IPS-20b (cell line): ENCODE results near the gene CD164.
"Not testable (repeated sequence)": the region's sequence is repeated elsewhere in the genome, so short reads cannot be mapped to it uniquely, and the experiment has no call there.

Source experiments
- H3K27ac ChIP-seq: one replicate; pipeline ENCODE4 v1.5.1; 2013; ENCODE audit warnings: low read length
- H3K27me3 ChIP-seq: 2 replicates; pipeline ENCODE4 v1.6.1; 2013; ENCODE audit warnings: mild to moderate bottlenecking, low read length, inconsistent platforms; ENCODE audit not compliant: insufficient read depth
- H3K36me3 ChIP-seq: 2 replicates; pipeline ENCODE4 v1.6.1; 2013; ENCODE audit warnings: low read depth, mild to moderate bottlenecking, inconsistent platforms, low read length, moderate library complexity; ENCODE audit not compliant: insufficient read depth
- H3K4me1 ChIP-seq: 2 replicates; pipeline ENCODE4 v1.6.1; 2013; ENCODE audit warnings: mild to moderate bottlenecking, control low read depth, inconsistent platforms, low read length, moderate library complexity; ENCODE audit not compliant: insufficient read depth
- H3K4me3 ChIP-seq: 2 replicates; pipeline ENCODE4 v1.5.1; 2013; ENCODE audit warnings: mild to moderate bottlenecking, low read length, inconsistent platforms
- H3K9ac ChIP-seq: 2 replicates; pipeline ENCODE4 v1.6.1; 2013; ENCODE audit warnings: low read depth, mild to moderate bottlenecking, inconsistent platforms, low read length, moderate library complexity
- H3K9me3 ChIP-seq: 2 replicates; pipeline ENCODE4 v1.6.1; 2013; ENCODE audit warnings: mild to moderate bottlenecking, low read depth, low read length, inconsistent platforms; ENCODE audit not compliant: insufficient read depth

Gene CD164

DNA sequence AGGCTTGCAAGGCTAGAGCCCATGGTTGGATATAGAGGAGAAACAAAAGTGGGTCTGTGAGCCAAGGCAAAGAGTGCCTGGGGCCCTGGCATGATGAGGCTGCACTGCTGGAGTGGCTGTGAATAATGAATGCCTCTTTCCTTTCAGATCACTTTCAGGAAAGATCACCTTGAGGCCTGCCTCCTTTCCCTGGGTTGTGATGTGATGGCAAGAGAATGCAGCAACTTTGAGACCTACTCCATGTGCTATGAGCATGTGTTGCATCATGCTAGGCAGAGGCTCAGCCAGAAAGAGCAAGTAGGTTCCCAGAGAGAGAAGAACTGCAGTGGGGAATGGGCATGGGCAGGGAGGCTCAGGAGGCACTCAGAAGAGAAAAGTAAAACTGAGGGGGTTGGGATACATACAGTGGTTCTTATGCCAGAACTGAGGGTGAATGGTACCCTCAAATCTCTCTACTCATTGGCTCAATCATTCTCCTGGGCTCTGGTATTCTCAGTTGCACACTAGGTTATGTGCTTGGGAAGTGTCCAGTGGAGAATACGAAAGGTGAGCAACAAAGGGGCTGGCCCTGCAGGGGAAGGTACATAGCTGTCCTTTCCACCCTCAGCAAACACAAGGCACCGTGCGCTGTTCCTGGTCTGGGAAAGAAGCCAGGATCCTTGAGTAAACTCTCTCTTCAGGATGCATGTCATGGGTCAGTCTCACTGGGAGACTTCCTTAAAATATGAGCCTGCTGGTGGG lies 45.9 kb downstream of the CD164 start:
- Histone ChIP-seq H3K4me3 (no peak overlapping the region), H3K36me3 (no peaks in the 10 kb centered on the region), H3K9me3 (no peaks in the 10 kb centered on the region), H3K4me1 (no peaks in the 10 kb centered on the region), H3K27me3 (no peaks in the 10 kb centered on the region), H3K9ac (no peak overlapping the region), H3K27ac (no peak overlapping the region)

DNA sequence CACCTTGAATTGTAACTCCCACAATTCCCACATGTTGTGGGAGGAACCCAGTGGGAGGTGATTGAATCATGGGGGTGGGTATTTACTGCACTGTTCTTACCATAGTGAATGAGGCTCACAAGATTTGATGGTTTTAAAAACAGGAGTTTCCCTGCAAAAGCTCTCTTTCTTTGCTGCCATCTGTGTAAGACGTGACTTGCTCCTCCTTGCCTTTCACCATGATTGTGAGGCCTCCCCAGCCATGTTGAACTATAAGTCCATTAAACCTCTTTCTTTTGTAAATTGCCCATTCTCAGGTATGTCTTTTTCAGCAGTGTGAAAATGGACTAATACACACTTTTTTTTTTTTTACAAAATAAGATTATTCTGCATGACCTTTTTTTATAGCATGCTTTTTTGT lies 48.4 kb downstream of the CD164 start:
- H3K9ac ChIP-seq, H3K4me1 ChIP-seq, H3K4me3 ChIP-seq, H3K27ac ChIP-seq, H3K36me3 ChIP-seq, H3K27me3 ChIP-seq, H3K9me3 ChIP-seq: not testable (repeated sequence)

DNA sequence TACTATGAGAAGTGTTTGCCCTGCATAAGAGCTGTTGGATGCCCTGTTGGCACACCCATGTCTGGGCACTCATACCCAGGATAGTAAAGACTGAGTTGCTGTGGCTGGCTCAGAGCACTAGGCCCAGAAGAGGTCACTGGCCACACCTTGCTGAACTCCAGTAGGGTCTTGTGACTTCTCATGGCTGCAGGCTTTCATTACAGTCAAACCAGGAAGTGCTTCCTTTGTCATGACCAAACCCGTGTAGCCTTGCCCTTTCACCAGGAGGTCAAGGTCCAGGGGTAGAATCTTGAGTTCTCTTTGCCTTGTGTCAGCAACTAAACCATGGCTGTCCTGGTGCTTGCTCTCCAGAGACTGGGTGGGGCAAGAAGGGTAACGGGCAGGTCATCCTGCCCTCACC lies 49.5 kb downstream of the CD164 start:
- H3K27me3 ChIP-seq = no peaks in the 10 kb centered on the region
- H3K36me3 ChIP-seq = no peaks in the 10 kb centered on the region
- H3K9me3 ChIP-seq = no peaks in the 10 kb centered on the region

DNA sequence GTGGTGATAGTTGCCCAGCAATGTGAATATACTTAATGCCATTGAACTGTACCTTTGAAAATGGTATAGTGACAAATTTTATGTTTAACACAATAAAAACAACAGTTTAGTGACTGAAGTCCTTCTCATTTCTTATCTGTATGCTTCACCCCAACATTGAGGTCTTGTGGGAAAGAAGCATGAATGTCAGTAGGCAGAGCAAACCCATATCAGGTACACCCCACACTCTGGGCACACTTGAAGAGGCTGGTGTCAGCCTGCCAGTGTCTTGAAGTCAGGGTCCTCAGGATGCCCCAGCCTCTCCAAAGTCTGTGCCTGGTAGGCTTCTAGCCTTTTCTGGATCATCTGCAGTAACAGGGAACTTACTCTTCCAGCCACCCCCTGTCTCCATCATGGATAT lies 51.2 kb downstream of the CD164 start:
- no peaks in the 10 kb centered on the region for H3K27me3 ChIP-seq
- H3K36me3 ChIP-seq = no peaks in the 10 kb centered on the region
- H3K27ac ChIP-seq = no peak overlapping the region
- no peak overlapping the region for H3K4me3 ChIP-seq
- H3K4me1 ChIP-seq = peaks cover 3% of the 10 kb centered on the region; the same call in 1 of the 2 replicates
- no peaks in the 10 kb centered on the region for H3K9me3 ChIP-seq
- no peak overlapping the region for H3K9ac ChIP-seq

More for the DNA sequence above, 49.5 kb downstream of the CD164 start:
- Histone ChIP-seq H3K4me3 (no peak overlapping the region), H3K27ac (no peak overlapping the region), H3K9ac (no peak overlapping the region), H3K4me1 (peaks cover 3% of the 10 kb centered on the region; the same call in 1 of the 2 replicates)

DNA sequence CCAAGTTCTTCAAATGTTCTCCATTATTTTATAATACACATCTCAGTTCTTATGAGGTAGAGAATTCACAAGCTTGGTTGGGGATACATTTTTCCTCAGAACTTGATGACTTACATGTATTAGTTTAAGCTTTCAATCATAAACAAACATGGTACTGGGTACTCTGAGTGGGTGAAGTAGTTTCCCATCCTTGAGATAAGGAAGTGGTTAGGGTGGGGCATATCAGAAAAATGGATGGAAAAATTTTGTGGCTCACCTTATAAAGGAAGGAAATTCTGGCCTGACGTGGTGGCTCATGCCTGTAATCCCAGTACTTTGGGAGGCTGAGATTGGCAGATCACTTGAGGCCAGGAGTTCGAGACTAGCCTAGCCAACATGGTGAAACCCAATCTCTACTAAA lies 52.0 kb downstream of the CD164 start:
- no peak overlapping the region for H3K27ac ChIP-seq

DNA sequence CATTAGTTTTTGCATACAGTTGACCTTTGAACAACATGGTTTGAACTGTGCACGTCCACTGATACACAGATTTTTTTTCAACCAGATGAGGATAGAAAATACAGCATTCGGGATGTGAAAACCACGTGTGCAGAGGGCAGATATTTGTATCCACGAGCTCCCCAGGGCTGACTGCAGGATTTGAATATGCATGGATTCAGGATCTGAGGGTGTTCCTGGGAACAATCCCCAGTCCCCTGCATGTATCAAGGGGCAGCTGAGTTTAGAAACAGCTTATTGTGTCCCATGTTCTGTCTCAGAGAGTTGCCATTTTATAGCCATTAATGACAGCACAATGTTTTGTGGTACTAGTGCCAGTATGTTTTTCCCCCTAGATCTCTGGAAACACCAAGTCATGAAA lies 53.6 kb downstream of the CD164 start:
- peaks cover 3% of the 10 kb centered on the region; the same call in 1 of the 2 replicates for H3K4me1 ChIP-seq
- H3K4me3 ChIP-seq = no peak overlapping the region
- H3K36me3 ChIP-seq = no peaks in the 10 kb centered on the region
- no peaks in the 10 kb centered on the region for H3K27me3 ChIP-seq
- H3K27ac ChIP-seq = no peak overlapping the region
- H3K9me3 ChIP-seq = no peaks in the 10 kb centered on the region
- H3K9ac ChIP-seq = no peak overlapping the region

More for the DNA sequence above, 52.0 kb downstream of the CD164 start:
- Histone ChIP-seq H3K4me1 (peaks cover 3% of the 10 kb centered on the region; the same call in 1 of the 2 replicates), H3K27me3 (no peaks in the 10 kb centered on the region), H3K9me3 (no peaks in the 10 kb centered on the region), H3K4me3 (no peak overlapping the region), H3K9ac (no peak overlapping the region), H3K36me3 (no peaks in the 10 kb centered on the region)

DNA sequence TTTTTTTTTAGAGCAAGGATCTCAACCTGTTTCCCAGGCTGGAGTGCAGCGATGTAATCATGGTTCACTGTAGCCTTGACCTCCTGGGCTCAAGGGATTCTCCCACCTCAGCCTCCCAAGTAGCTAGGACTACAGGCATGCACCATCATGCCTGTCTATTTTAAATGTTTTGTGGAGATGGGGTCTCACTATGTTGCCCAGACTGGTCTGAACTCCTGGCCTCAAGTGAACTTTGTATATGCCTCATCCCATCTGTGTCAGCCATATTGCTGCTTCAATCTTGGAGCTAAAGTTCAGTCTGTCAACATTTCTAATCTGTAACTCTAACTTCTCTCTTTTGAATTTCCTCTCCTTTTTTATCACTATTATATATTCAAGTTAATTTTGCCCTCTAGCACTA lies 54.3 kb downstream of the CD164 start:
- no peaks in the 10 kb centered on the region for H3K27me3 ChIP-seq
- no peak overlapping the region for H3K27ac ChIP-seq
- no peak overlapping the region for H3K4me3 ChIP-seq
- H3K4me1 ChIP-seq = peaks cover 3% of the 10 kb centered on the region; the same call in 1 of the 2 replicates
- no peaks in the 10 kb centered on the region for H3K9me3 ChIP-seq
- no peaks in the 10 kb centered on the region for H3K36me3 ChIP-seq
- no peak overlapping the region for H3K9ac ChIP-seq

DNA sequence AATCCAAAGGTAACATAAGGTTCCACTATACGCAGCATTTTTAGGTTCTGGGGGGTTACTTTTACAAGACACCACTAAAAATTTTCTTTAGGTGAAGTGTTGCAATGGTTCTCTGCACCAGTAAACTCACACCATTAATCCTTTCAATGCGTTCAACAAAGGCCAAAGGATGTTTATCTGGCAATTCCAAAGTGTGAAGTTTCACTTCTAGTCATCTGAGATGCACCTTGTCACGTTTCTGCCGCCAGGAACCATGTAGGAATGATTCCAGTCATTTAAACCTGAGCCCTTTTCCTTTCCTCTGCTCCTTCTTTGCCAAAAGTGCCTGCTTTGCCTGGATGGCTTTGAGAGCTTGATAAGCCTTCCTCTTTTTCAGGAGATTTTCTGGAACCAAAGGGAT lies 54.8 kb downstream of the CD164 start:
- Histone ChIP-seq H3K9ac (no peak overlapping the region), H3K27ac (no peak overlapping the region), H3K36me3 (no peaks in the 10 kb centered on the region), H3K27me3 (no peaks in the 10 kb centered on the region), H3K4me1 (peaks cover 3% of the 10 kb centered on the region; the same call in 1 of the 2 replicates), H3K4me3 (no peak overlapping the region), H3K9me3 (no peaks in the 10 kb centered on the region)

DNA sequence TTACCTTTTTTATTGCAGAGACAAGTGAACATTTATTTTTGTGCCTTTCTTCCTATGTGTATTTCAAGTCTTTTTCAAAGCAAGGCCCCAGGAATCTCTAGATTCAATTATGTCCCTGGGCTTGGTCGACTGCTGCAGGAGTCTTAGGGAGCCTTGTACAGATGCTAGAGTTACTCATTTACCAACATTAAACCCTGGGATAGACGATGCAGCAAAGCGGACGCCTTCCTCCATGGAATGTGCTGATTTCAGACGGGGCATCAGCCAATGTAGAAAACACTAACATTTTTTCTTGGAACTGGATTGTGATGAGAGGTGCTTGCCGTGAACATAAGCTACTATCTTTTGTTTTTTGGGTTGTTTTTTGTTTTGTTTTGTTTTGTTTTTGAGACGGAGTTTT lies 55.9 kb downstream of the CD164 start:
- H3K9me3 ChIP-seq = no peaks in the 10 kb centered on the region
- no peak overlapping the region for H3K9ac ChIP-seq
- no peaks in the 10 kb centered on the region for H3K27me3 ChIP-seq
- H3K4me3 ChIP-seq = no peak overlapping the region
- no peak overlapping the region for H3K27ac ChIP-seq
- H3K4me1 ChIP-seq = peaks cover 3% of the 10 kb centered on the region; the same call in 1 of the 2 replicates
- H3K36me3 ChIP-seq = no peaks in the 10 kb centered on the region

DNA sequence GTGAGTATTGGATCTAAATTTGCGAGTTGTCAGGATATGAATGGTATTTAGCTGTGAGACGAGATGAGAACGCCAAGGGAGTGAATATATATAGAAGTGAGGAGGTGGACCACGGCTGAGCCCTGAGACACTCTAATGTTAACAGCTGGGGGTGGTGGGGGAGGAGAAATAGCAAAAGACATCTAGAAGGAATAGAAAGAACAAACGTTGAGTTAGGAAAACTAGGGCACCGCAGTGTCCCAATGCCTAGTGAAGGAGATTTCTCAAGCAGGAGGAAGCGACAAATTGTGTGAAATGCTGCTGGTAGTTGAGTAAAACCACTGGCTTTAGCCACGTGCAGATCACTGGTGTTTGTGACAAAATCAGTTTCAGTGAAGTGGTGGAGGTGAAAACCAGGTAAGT lies 56.9 kb downstream of the CD164 start:
- Histone ChIP-seq H3K4me3 (no peak overlapping the region), H3K36me3 (no peaks in the 10 kb centered on the region), H3K9me3 (no peaks in the 10 kb centered on the region), H3K9ac (no peak overlapping the region), H3K27me3 (no peaks in the 10 kb centered on the region), H3K4me1 (peaks cover 3% of the 10 kb centered on the region; the same call in 1 of the 2 replicates), H3K27ac (no peak overlapping the region)

DNA sequence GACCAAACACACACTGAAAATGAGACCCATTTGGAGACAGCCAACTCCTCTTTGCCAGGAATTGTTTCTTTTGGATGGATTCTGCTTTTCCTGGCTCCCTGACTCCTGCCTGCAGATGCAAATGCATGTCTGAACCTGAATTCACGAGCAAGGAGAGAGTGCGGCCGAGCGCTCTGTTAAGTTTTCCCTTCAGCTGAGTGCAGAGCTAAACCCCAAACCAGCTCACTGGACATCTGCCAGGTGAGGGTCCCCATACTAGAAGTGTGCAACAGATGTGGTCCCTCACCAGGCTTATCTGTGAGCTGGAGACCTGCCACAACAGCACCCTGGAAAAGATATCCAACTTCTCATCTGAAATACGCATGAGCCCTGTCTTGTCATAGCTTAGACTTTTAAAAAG lies 59.0 kb downstream of the CD164 start:
- Histone ChIP-seq H3K9ac (no peak overlapping the region), H3K4me1 (no peaks in the 10 kb centered on the region), H3K9me3 (no peaks in the 10 kb centered on the region), H3K27me3 (no peaks in the 10 kb centered on the region), H3K4me3 (no peak overlapping the region), H3K36me3 (no peaks in the 10 kb centered on the region), H3K27ac (no peak overlapping the region)

DNA sequence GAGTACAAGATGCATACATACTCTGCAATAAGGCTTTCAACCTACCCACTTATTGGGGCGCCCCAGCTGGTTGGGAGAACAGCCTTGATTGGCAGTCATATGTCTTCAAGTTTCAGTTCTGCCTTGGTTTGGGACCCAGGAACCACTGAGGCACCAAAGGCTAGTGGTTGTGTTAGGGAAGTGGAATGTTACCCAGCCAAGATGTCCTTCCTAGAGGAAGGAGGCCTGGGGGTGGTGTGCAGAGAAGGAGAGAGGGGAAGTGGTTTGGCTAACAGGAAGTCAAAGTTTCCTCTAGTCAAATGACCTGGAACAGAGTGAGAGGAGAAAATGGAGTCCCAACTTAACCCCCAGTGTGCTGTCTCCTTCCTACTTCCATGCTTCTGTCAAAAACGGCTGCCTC lies 59.4 kb downstream of the CD164 start:
- H3K27me3 ChIP-seq = no peaks in the 10 kb centered on the region
- no peaks in the 10 kb centered on the region for H3K9me3 ChIP-seq
- no peak overlapping the region for H3K27ac ChIP-seq
- H3K4me1 ChIP-seq = no peaks in the 10 kb centered on the region
- no peak overlapping the region for H3K4me3 ChIP-seq
- no peak overlapping the region for H3K9ac ChIP-seq
- H3K36me3 ChIP-seq = no peaks in the 10 kb centered on the region
